NCI-H345 (cell line): ENCODE data around the gene STK11IP.

Experiments
- DNase-seq: peaks from one replicate; lab custom pipeline; 2025; lab: John Stamatoyannopoulos, UW

STK11IP gene

GRCh38 chr2:219619235-219619634, 21.6 kb downstream of the STK11IP start:
- no peak for DNase-seq

DNA sequence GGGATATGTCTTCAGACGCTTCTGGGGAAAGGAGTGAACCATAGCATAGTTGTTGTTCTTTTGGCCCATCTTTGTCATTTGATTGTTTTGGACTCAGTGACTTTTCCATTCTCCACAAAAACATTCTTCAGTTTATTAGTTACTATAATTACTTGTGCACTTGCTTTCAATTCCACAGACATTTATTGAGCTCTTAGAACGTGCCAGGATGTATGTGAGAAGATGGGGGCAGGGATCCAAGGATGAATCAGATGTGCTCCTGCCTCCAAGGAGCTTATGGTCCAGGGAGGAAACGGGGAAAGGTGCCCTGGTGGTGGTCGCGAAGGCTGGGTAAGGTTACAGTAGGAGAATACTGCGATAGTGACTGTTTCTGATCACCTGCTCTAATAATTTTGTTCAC, 22.9 kb downstream of the STK11IP start:
- no peak for DNase-seq

- DNase-seq: no peak
Measured at GRCh38 chr2:219621935-219622334, 24.3 kb downstream of the STK11IP start.

DNA sequence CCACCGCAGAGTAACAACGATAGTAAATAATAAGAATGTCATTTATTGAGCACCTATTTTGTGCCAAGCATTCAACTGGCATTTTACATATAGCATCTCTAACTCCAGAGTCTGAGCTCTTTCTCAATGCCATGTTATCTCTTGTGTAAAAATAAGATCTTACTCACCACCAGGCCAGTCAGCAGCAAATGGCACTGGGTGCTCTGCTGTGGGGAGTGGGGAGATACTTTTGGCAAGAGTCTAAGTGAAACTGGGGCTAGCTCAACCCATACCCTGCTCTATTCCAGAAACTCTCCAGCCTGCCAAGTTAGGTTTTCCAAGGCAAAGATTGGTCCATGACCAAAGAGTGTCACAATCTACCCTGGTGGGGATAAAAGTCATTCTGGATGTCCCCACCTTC, 24.8 kb downstream of the STK11IP start:
- DNase-seq: no peak

DNA sequence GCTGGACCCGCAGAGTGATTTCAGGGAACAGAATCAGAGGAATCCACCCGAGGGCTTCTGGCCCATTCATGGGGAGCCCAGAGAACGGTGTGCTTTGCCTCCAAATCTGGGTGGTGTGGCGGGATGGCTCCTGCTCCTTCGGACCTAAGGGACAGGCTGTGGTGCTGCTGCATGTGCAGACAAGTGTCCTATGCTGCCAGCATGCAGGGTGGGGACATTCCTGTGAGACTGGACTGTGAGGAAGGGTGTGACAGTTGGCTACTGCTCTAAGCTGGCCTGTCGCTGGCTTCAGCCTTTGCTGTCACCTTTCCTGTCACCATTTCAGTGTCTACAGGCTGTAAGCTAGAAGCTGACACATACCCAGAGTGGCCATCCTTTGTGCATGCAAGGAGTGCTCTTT, 26.9 kb downstream of the STK11IP start:
- no peak for DNase-seq

DNA sequence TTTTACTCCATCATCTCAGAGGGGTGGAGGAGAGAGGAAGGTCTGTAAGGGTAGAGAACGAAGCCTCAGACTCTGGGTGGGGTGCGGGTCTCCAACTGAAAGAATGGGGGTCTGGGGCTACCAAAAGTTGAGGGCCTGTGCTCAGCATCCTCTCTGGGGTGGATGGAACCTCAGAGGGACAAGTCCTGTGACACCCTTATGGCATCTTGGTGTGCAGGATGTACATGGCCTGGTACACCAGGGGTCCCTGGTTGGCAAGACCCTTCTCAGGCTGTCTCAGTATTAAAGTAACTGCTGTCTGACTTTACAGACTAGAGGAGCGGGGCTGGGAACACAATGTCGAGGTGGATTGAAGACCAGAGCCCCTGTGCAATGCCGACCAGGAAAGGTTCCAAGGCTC, 27.5 kb downstream of the STK11IP start:
- DNase-seq: no peak

DNA sequence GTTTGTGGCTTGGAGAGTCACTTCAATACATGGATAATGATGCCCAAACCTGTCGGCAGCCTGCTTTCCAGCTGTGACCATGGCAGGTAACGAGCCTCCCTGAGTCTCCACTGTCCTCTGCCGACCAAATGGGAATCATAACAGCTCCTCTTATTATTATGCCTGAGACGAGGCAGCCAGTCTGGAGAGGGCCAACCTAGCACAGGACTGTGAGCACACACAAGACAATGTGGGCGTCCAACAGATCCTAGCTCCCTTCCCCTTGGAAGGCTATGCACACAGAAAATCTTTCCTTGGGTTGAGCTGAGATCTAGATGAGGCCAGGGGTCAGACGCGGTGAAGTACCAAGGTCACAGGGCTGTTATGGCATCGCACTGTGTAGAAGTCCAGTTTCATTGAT, 28.9 kb downstream of the STK11IP start:
- no peak for DNase-seq

GRCh38 chr2:219627103-219628100, 29.7 kb downstream of the STK11IP start, which contains the start of gene SLC4A3:
Gene SLC4A3 (plus strand): TSS chr2:219627630. CDS start chr2:219627993, 363 bp downstream.
- DNase-seq: peak; percentile 43

- no peak for DNase-seq
Measured at GRCh38 chr2:219628235-219628985, 30.8 kb downstream of the STK11IP start.

- DNase-seq: no peak
Measured at GRCh38 chr2:219628986-219629901, 31.6 kb downstream of the STK11IP start.

- no peak for DNase-seq
Measured at GRCh38 chr2:219629976-219630695, 32.5 kb downstream of the STK11IP start.

DNA sequence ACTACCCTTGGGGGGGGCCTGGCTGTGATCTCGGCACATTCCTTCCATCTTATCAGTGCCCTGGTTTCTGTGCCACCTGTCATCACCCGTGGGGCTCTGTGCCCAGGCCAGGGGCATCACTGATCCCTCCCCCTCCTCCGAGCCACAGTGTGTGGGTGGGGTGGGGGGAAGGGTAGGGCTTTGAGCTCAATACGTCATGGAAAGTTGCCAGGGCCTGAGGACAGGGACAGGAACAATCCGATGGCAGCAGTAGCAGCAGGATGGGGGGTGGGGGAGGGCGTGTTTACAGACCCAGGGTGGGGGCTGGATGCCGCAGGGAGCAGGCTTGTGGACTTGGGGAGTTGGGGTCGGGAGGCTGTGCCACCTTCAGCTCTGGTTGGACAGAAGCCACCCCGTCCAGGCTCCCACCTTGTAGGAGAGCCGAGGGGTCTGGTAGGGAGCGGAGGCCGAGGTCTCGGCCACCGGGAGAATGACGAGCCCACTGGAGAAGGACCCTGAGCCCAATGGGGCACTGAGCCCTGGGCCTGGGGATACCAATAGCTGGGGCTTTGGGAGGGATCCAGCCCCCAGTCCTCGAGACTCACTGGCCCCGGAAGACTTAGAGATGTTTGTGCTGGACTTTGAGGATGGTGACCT, 33.2 kb downstream of the STK11IP start:
- DNase-seq: peak; percentile 15

GRCh38 chr2:219631406-219631891, 33.8 kb downstream of the STK11IP start:
- no peak for DNase-seq

DNA sequence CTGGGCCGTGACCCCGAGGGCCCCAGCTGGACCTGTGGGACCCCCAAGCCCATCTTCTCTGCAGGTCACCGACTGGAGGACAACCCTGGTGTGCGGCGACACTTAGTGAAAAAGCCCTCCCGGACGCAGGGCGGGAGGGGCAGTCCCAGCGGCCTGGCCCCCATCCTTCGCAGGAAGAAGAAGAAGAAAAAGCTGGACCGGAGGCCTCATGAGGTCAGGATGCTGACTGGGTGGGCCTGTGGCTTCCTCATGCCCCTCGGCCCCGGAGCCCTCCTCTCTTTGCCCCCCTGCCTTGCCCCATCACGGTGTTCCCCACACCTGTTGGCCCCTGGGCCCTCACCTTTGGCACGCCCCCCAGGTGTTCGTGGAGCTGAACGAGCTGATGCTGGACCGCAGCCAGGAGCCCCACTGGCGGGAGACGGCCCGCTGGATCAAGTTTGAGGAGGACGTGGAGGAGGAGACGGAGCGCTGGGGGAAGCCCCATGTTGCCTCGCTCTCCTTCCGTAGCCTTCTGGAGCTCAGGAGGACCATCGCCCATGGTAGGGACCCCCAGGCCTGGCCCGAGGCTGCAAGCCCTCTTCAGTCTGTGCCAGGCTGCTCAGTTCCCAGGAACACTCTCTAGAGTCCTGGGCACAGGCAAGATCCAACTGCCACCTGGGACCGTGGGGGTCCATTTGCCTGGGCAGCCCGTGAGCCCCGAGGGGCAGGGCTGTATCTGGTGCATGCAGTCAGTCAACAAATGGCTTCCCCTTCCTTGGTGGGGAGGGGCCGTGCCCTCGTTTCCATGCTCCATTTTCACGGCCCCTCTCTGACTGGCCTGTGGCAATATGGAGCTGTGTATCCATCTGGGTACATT, 34.5 kb downstream of the STK11IP start:
- DNase-seq: no peak

DNA sequence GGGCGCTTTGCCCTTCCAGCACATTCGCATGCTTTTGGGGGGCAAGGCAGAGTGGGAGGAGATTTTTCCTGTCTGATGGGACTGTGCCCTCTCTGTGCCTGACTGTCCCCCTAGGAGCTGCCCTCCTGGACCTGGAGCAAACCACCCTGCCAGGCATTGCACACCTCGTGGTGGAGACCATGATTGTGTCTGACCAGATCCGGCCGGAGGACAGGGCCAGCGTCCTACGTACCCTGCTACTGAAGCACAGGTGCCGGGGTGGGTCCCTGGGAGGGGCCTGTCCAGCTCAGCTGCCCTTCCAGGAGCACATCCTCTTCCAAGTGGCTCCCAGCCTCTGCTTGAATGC, 35.1 kb downstream of the STK11IP start:
- DNase-seq: no peak

- no peak for DNase-seq
Measured at GRCh38 chr2:219633276-219634065, 35.8 kb downstream of the STK11IP start.

DNA sequence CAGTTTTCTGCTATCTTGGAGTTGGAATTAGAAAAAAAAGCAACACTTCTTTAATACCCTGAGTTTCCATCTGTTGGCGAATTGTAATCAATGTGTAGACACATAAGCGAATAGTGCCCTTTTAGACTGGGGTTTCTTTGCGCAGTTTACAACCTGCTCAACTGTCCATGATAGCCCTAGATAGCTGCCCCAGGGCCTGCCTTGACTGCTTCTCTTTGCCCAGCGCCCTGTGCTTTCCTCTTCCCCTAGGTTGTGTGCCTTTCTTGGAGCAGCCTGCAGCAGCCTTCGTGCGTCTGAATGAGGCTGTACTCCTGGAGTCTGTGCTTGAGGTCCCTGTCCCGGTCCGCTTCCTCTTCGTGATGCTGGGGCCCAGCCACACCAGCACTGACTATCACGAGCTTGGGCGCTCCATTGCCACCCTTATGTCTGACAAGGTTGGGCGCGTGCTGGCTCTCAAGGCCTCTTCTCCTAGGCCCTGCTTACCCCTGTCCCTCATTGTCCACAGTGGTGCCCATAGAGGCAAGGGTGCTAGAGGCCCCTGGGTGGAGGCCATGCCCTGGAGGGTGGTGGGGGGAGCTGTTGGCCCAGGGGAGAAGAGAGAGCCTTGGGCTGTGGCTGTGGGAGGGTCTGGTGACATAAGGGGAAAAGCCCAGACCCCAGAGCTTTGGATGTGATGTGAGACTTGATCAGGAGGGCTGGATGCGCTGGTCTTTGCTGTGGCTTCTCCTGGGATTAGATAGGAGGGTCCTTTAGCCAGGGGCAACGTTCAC, 36.7 kb downstream of the STK11IP start:
- DNase-seq: no peak
